Keratinocyte (primary cell): ENCODE measurements around the gene PHF2. TPM values are rescaled to one million over a fixed set of nuclear protein-coding genes. Genes with fewer than 3 reads are reported as not detected.

Experiments used
- DNase-seq: peaks from one replicate; pipeline ENCODE4 v3.0.0-alpha.2; 2011; ENCODE audit warnings: low read depth, missing footprints, low spot score
- FAIRE-seq: peaks from 2 replicates; lab custom pipeline; 2011; peaks lifted over from hg19 to GRCh38; lab: Jason Lieb, UNC
- H2AFZ ChIP-seq: 2 replicates; pipeline ENCODE4 v1.6.0; 2012; ENCODE audit warnings: low read length, control low read depth, inconsistent platforms; ENCODE audit not compliant: control insufficient read depth
- H3K27ac ChIP-seq: 2 replicates; pipeline ENCODE4 v1.5.1; 2011; ENCODE audit warnings: low read length; ENCODE audit not compliant: control insufficient read depth, insufficient read depth
- H3K27me3 ChIP-seq: 3 replicates; pipeline ENCODE4 v1.6.0; 2011; ENCODE audit warnings: low read length; ENCODE audit not compliant: control insufficient read depth, insufficient read depth; ENCODE audit errors: extremely low read depth
- H3K36me3 ChIP-seq, 2 experiments: 2 replicates in 1 of 2; 3 replicates in 1 of 2; pipeline ENCODE4 v1.5.1; 2011; ENCODE audit warnings: low read length in 2 of 2, mild to moderate bottlenecking in 1 of 2; ENCODE audit not compliant: control insufficient read depth in 2 of 2, insufficient read depth in 2 of 2; ENCODE audit errors: extremely low read depth in 1 of 2
- H3K4me1 ChIP-seq: 3 replicates; pipeline ENCODE4 v1.5.1; 2011; ENCODE audit warnings: low read length; ENCODE audit not compliant: control insufficient read depth, insufficient read depth; ENCODE audit errors: extremely low read depth
- H3K4me2 ChIP-seq: 3 replicates; pipeline ENCODE4 v1.6.0; 2011; ENCODE audit warnings: low read depth, low read length; ENCODE audit not compliant: control insufficient read depth, insufficient read depth; ENCODE audit errors: extremely low read depth
- H3K4me3 ChIP-seq, 3 experiments: fragments of 200-600 bp in 1 of 3; sonication (generic) in 1 of 3; 2 replicates in 2 of 3; 3 replicates in 1 of 3; pipeline ENCODE4 v1.5.1; 2011 to 2016; ENCODE audit warnings: low read length in 3 of 3, mild to moderate bottlenecking in 3 of 3, control low read depth in 2 of 3, inconsistent platforms in 1 of 3, low read depth in 1 of 3, mixed read lengths in 1 of 3, mixed run types in 1 of 3, moderate library complexity in 1 of 3; ENCODE audit not compliant: control insufficient read depth in 2 of 3, insufficient read depth in 2 of 3; ENCODE audit errors: extremely low read depth in 1 of 3
- H3K79me2 ChIP-seq: 2 replicates; pipeline ENCODE4 v1.6.0; 2012; ENCODE audit warnings: low read length; ENCODE audit not compliant: control insufficient read depth, insufficient read depth
- H3K9ac ChIP-seq: 3 replicates; pipeline ENCODE4 v1.6.0; 2011; ENCODE audit warnings: low read length; ENCODE audit not compliant: control insufficient read depth, insufficient read depth; ENCODE audit errors: extremely low read depth
- H3K9me1 ChIP-seq: 3 replicates; pipeline ENCODE4 v1.6.0; 2011; ENCODE audit warnings: low read length; ENCODE audit not compliant: control insufficient read depth, insufficient read depth; ENCODE audit errors: extremely low read depth
- H3K9me3 ChIP-seq: 2 replicates; pipeline ENCODE4 v1.5.1; 2012; ENCODE audit warnings: low read depth, low read length; ENCODE audit not compliant: control insufficient read depth
- H4K20me1 ChIP-seq: 3 replicates; pipeline ENCODE4 v1.6.0; 2011; ENCODE audit warnings: low read length; ENCODE audit not compliant: control insufficient read depth, insufficient read depth; ENCODE audit errors: extremely low read depth
- EZH2 ChIP-seq: IDR thresholded peaks from one replicate; pipeline ENCODE4 v1.6.1; 2012; ENCODE audit warnings: inconsistent platforms, mild to moderate bottlenecking, low read length, moderate library complexity
- dilution Hi-C: fragments of 300-500 bp; cut with MboI; formaldehyde crosslinking; loops from one replicate; pipeline ENCODE4 v1.7.0; 2020; ENCODE audit warnings: low sequenced_read_pairs; ENCODE audit not compliant: extremely low pct_ligation_motif_present
- polyA plus RNA-seq, 5 experiments: library from polyadenylated mRNA; depleted of rRNA in 3 of 5; stranded (reverse) in 3 of 5; stranded (forward) in 1 of 5; unstranded in 1 of 5; fragments of >200 nt; gene quantifications; 1 replicate in 1 of 5; 2 replicates in 3 of 5; 3 replicates in 1 of 5; pipeline versions ENCODE4 v1.2.1 to v1.2.3, GENCODE V29; 2011 to 2012; ENCODE audit warnings: missing spikeins in 2 of 5, low read depth in 1 of 5, low replicate concordance in 1 of 5
- TF ChIP-seq, protein P1 (sequence below), 3 experiments: IDR thresholded peaks in 1 of 3; conservative IDR thresholded peaks in 1 of 3; optimal IDR thresholded peaks in 1 of 3; 2 replicates in 2 of 3; 3 replicates in 1 of 3; pipeline versions ENCODE3 to v1.5.1; 2011; ENCODE audit warnings: low read length in 3 of 3, mild to moderate bottlenecking in 3 of 3, moderate library complexity in 2 of 3, control low read depth in 1 of 3, inconsistent platforms in 1 of 3; ENCODE audit not compliant: insufficient read depth in 2 of 3; ENCODE audit errors: extremely low read depth in 1 of 3

Gene PHF2
- polyA plus RNA-seq, 1 donor (not counting 4 experiments of a cell fraction or from before 2014, with no cell fraction given) = 5.1 TPM

DNA sequence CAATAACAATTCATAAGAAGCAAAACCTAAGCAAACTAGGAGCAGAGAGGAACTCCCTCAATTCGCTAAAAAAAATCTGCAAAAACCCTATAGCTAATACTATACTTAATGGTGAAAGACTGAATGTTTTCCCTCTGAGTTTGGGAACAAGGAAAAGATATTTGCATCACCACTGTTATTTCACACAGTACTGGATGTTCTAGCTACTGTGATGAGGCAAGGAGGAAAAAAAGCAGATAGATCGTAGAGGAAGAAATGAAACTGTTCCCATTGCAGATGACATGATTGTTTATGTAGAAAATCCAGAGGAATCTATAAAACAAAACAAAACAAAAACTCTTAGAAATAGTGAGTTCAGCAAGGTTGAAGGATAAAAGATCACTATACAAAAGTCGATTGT, 116.7 kb downstream of the PHF2 start:
- Histone ChIP-seq H3K9ac (no peak overlapping the region), H3K4me2 (no peak overlapping the region)
- dilution Hi-C loops = loop anchor here (25.0 kb wide), 1 partner anchor 294 kb away; no protein-coding TSS in a partner anchor

DNA sequence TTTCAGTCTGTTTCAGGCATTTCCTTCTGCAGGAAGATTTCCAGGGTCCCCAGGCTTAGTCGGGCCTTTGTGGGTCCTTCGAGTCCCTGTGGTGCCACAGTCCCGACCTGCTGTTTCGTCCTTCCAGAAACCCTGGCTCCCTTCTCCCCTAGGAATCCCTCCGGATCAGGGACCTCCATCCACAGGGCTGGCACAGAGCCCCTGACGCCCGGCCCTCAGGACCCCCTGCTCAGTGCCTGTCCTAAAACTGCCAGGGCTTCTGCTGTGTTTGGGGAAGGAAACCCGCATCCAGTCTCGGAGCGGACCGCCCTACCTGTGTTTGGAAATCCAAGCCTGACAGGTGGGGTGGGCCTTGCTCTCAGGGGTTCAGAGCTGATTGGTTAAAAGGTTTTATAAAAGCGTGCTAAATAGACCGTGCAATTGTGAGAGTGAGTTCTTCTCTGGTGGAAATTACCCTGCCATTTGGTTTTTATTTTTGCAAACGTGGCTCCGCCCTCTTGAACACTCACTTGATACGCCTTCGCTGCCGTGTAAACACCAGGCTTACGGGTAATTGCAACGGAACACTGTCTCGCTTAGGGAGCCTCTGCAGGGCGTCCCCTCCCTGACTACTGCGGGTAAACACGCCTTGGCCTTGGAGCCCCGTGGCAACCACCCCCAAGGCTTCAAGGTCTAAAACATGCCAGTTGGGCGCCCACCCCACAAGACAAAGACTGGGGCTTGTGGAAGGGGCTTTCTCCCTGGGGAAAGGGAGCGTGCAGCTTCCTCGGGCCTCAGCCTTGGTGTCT, 121.2 kb downstream of the PHF2 start:
- Histone ChIP-seq H2AFZ (no peak overlapping the region), H3K4me1 (no peaks in the 10 kb centered on the region), H3K4me2 (no peak overlapping the region), H3K9ac (no peak overlapping the region), H3K36me3 (no peaks in the 10 kb centered on the region), H3K79me2 (no peaks in the 10 kb centered on the region), H4K20me1 (no peaks in the 10 kb centered on the region), H3K27me3 (no peaks in the 10 kb centered on the region), H3K4me3 (no peak overlapping the region), H3K9me3 (no peaks in the 10 kb centered on the region), H3K27ac (no peak overlapping the region), H3K9me1 (no peaks in the 10 kb centered on the region)
- DNase-seq (no peak), FAIRE-seq (no peak)
- no peak for TF ChIP-seq EZH2
- TF ChIP-seq, protein P1, sequence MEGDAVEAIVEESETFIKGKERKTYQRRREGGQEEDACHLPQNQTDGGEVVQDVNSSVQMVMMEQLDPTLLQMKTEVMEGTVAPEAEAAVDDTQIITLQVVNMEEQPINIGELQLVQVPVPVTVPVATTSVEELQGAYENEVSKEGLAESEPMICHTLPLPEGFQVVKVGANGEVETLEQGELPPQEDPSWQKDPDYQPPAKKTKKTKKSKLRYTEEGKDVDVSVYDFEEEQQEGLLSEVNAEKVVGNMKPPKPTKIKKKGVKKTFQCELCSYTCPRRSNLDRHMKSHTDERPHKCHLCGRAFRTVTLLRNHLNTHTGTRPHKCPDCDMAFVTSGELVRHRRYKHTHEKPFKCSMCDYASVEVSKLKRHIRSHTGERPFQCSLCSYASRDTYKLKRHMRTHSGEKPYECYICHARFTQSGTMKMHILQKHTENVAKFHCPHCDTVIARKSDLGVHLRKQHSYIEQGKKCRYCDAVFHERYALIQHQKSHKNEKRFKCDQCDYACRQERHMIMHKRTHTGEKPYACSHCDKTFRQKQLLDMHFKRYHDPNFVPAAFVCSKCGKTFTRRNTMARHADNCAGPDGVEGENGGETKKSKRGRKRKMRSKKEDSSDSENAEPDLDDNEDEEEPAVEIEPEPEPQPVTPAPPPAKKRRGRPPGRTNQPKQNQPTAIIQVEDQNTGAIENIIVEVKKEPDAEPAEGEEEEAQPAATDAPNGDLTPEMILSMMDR (optimal IDR thresholded peaks at IDR 0.05 in 1 of 3, IDR thresholded peaks at IDR 0.05 in 1 of 3, conservative IDR thresholded peaks at IDR 0.05 in 1 of 3; ENCODE audit: extremely low read depth in 1 of 3, insufficient read depth in 2 of 3, low read length in 3 of 3) = no peak
- dilution Hi-C loops = loop anchor here (25.0 kb wide), 1 partner anchor 290 kb away; no protein-coding TSS in a partner anchor

More for the DNA sequence above, 116.7 kb downstream of the PHF2 start:
- DNase-seq (no peak), FAIRE-seq (no peak)
- no peaks in the 10 kb centered on the region for H3K4me1 ChIP-seq
- H3K36me3 ChIP-seq = no peaks in the 10 kb centered on the region
- no peaks in the 10 kb centered on the region for H3K9me1 ChIP-seq
- H3K27ac ChIP-seq = no peak overlapping the region
- H3K4me3 ChIP-seq = no peak overlapping the region
- TF ChIP-seq, protein P1 (optimal IDR thresholded peaks at IDR 0.05 in 1 of 3, IDR thresholded peaks at IDR 0.05 in 1 of 3, conservative IDR thresholded peaks at IDR 0.05 in 1 of 3; ENCODE audit: extremely low read depth in 1 of 3, insufficient read depth in 2 of 3, low read length in 3 of 3) = no peak
- no peak for TF ChIP-seq EZH2
- no peaks in the 10 kb centered on the region for H4K20me1 ChIP-seq
- H2AFZ ChIP-seq = no peak overlapping the region
- no peaks in the 10 kb centered on the region for H3K27me3 ChIP-seq
- no peaks in the 10 kb centered on the region for H3K9me3 ChIP-seq
- H3K79me2 ChIP-seq = no peaks in the 10 kb centered on the region
